NCI-H2107 treated with DMSO at 0.1 percent for 48 hours (cell line): ENCODE measurements around the gene CCDC181.
"Not testable (repeated sequence)": the region's sequence is repeated elsewhere in the genome, so short reads cannot be mapped to it uniquely, and the experiment has no call there.

ENCODE experiments used
- DNase-seq: peaks from one replicate; lab custom pipeline; 2025; ENCODE audit not compliant: unreplicated experiment; lab: John Stamatoyannopoulos, UW

The CCDC181 gene

GRCh38 chr1:169427081-169427641 lies at the start of gene CCDC181:
Gene CCDC181, minus strand, starts transcription at chr1:169427474. Its CDS starts 2,547 bp downstream, at chr1:169424927.
- peak; percentile 94 for DNase-seq

DNA sequence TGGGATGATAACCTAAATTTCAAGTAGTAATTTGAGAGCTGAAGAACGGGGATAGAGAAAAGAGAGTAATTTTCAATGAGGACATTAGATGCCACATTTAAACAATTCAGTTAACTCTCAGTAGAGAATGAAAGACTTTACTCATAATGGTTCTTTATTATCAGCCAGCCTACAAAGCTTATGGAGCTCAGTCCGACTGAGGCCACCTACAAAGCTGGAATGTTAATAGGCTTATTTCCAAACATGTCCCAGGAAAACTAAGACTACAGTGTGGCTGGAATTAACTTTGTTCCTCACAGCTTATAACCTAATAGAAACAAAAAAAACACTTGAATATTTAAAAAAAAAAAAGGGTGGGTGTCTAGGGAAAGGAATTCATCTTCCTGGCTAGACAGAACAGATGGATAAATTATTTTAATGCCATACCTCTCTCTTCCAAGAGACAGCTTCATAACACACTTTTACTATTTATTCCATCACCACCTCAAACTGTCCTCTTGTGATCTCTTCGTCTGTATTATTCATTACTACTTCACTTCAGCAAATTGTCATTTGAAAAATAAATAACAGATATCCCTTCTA lies 48.6 kb upstream of the CCDC181 start:
- peak; percentile 70 for DNase-seq

DNA sequence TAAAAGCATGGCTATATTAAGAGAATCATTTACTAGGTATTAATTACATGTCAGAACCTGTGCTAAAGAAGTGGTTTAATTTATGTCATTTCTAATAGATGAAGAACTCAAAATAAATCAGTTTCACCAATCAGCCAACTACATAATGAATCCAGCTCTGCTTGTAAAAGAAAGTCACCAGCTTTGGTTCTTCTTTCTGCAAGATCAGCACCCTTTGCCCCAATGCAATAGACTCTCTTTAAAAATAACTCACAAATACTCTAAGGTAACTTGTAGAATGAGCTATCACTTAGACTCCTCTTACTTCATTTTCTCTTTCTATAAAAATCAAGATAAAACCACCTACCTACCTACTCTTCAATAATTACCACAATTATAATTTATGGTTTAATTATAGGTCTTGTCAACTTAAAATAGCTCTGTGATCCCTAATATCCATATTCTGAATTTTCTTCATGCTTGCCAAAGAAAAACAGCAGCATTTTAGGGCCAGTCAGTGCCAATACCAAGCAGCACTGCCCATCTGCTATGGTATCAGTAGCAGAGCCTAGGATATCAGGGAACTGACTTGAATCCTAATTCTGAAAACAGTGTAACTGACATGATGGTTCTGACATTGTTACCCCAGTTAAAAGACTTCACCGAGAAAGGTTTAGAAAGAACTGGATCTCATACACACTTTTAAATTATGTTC lies 47.2 kb upstream of the CCDC181 start:
- no peak for DNase-seq

DNA sequence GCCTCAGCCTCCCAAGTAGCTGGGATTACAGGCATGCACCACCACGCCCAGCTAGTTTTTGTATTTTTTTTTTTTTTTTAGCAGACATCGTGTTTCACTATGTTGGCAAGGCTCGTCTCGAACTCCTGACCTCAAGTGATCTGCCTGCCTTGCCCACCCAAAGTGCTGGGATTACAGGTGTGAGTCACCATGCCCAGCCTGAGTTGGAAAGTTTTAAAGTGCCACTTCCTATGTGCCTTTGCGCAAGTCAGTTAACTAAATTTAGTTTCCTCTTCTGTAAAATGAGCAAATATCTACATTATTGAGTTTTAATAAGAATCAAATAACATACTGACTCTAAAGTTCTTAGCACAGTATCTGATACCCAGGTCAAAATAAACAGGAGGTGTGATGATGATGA lies 46.1 kb upstream of the CCDC181 start:
- no peak for DNase-seq

DNA sequence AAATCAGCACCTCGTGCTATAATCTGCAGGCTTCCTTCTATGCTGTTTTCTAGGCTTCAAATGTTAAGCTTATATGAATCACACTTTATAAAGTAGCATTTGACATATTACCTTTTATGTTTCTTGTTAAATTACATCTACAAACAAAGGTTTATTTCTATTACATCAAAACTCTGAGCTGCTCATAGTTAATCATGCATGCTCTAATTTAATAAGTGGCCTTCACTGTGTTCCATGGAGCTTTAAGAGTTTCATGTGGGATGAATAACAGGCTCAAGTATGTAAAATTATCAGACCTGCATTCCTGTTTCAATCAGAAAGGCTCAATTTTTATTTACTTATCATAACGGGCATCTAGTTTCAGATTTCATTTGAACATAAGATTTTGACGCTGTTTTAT lies 45.5 kb upstream of the CCDC181 start:
- DNase-seq: no peak

GRCh38 chr1:169468982-169469381 lies 41.7 kb upstream of the CCDC181 start:
- no peak for DNase-seq

GRCh38 chr1:169466259-169467230 lies 39.3 kb upstream of the CCDC181 start:
- DNase-seq: peak; percentile 7

GRCh38 chr1:169465281-169465680 lies 38.0 kb upstream of the CCDC181 start:
- no peak for DNase-seq

- DNase-seq: no peak
Observed at GRCh38 chr1:169462385-169462784, 35.1 kb upstream of the CCDC181 start.

DNA sequence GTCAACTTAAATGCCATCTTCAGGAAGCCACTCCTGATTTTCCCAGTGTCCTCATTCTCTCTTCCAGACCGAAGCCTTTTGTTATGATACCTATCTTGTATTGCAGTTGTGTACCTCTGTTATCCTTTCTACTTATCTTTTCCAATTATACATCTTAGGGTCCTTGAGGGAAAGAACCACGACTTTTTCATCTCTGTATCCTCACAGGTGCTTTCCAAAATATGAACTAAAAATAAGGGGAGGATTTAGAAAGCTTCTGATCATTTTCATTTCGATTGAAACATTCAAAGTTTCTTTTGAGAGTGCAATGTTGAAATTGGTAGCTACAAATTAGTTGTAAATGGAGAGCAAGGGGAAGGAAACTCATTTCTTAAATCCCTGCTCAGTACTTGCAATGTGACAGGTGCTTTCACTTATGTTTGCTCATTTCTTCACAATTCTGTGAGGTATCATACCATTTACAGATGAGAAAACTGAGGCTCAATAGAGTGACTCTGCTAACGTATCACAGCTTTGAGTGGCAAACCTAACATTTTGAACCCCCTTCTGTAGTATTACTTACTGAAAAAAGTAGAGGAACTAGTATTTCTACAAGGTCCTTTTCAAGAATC lies 34.2 kb upstream of the CCDC181 start:
- DNase-seq: no peak

DNA sequence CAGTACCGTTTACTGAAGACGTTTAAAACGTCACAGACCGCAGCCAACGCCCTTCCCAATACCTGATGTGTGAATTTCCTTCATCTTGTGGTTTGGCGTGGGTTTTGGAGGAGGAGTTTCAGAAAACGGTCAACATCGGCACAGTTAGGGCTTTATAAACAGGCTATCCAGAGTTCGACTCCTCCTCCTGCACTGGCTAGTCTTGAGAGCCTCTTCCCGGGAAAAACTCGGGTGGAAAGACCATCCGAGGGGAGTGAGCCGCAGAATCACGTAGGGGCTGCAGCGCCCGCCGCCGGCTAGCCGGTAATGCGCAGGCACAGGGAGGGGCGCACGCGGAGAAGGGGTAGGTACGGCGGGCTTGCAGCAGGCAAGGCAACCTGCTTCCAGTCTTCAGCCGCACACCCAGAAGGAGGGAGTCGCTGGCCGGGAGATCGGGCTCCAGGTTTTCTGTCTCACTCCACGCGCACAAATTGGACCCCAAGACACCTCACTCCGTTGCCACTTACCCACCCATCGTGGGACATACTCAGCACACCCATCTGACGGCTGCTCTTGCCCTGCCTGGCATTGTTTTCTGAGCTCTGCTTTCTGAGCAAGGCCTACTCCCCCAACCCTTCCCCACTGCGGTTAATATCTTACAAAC lies 33.0 kb upstream of the CCDC181 start:
- no peak for DNase-seq

DNA sequence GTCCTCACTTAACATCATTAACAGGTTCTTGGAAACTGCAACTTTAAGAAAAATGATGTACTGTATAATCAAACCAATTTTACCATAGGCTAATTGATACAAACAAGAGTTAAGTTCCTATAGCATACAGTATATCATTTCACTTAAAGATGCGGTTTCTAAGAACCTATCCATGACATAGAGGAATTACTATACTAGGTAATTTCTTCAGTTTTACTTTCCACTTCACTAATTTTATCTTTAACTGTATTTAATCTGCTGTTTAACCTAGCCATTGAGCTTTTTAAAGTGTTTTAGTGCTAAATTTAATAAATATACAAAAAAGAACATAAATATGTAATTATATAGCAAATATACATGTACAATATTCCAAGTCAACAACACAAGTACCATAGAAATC lies 30.2 kb upstream of the CCDC181 start:
- no peak for DNase-seq

GRCh38 chr1:169456029-169456428 lies 28.8 kb upstream of the CCDC181 start:
- DNase-seq: no peak

DNA sequence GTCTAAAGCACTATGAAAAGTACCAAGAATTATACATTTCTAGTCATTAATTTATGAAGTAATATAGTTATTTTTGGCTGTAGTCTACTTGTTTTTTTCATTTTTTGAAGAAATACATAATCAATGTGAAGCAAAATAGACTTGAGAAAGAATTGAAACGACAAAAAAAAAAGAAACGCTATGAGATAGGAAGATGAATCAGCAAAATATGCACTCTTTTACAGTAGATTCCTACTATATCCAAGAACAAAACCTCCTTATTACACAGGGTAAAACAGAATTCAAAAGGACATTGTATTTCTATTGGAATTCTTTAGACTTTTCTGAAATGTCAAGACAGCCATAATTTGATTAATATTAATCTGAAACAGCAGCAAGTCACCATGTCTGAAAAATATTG lies 25.6 kb upstream of the CCDC181 start:
- no peak for DNase-seq

GRCh38 chr1:169451218-169451824 lies 24.0 kb upstream of the CCDC181 start:
- DNase-seq: no peak

DNA sequence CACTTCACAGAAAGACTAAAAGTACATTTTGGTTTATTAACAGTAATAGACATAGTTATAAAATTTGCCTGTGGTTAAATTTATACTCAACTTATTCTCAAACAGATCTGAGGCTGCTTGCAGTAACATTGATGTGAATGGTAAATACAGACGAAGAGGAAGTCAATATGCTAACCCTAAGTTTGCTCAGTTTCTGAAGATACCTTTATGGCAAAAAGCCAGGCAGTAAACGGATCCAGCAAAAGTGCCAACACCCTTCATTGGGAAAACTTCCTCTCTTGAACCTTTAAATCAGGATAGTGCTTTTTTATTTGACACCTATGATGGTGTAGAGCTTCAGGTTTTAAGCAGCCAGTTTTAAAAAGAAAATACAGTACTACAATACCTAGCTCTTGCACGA lies 16.6 kb upstream of the CCDC181 start:
- DNase-seq: no peak

- DNase-seq: no peak
Observed at GRCh38 chr1:169426174-169426705, 1.0 kb downstream of the CCDC181 start.

- DNase-seq: no peak
Observed at GRCh38 chr1:169421309-169421708, 6.0 kb downstream of the CCDC181 start.

- DNase-seq: no peak
Observed at GRCh38 chr1:169414952-169415351, 12.3 kb downstream of the CCDC181 start.

DNA sequence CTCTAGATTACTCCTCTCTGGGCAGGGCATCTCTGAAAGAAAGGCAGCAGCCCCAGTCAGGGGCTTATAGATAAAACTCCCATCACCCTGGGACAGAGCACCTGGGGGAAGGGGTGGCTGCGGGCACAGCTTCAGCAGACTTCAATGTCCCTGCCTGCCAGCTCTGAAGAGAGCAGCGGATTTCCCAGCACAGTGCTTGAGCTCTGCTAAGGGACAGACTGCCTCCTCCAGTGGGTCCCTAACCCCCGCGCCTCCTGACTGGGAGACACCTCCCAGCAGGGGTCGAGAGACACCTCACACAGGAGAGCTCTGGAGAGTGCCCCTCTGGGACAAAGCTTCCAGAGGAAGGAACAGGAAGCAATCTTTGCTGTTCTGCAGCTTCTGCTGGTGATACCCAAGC lies 18.9 kb downstream of the CCDC181 start:
- DNase-seq: not testable (repeated sequence)
